Activated T-cell treated with anti-CD3 and anti-CD28 coated beads, Interleukin-2, amount 50 U/mL, for 24 hours (primary cell): Measurements from ENCODE around the gene NUDT9.

Source experiments
- DNase-seq: peaks from one replicate; pipeline ENCODE4 v3.0.0-alpha.2; 2020
- H3K27ac Mint-ChIP-seq: 2 replicates; pipeline ENCODE4 v1.8.0; 2020; ENCODE audit warnings: mild to moderate bottlenecking, mixed read lengths
- H3K27me3 Mint-ChIP-seq: 2 replicates; pipeline ENCODE4 v1.8.0; 2020; ENCODE audit warnings: mixed read lengths
- H3K36me3 Mint-ChIP-seq: 2 replicates; pipeline ENCODE4 v1.8.0; 2020; ENCODE audit warnings: low read depth, mixed read lengths
- H3K4me1 Mint-ChIP-seq: 2 replicates; pipeline ENCODE4 v1.8.0; 2020; ENCODE audit warnings: low read depth, mixed read lengths
- H3K4me3 Mint-ChIP-seq: 2 replicates; pipeline ENCODE4 v1.8.0; 2020; ENCODE audit warnings: mild to moderate bottlenecking, moderate library complexity, mixed read lengths
- H3K9me3 Mint-ChIP-seq: 2 replicates; pipeline ENCODE4 v1.8.0; 2020; ENCODE audit warnings: mixed read lengths

The NUDT9 gene

GRCh38 chr4:87498446-87498900, 76.1 kb downstream of the NUDT9 start:
- Mint-ChIP-seq H3K27ac (peak overlapping the region; percentile 14), H3K4me1 (peaks cover 18% of the 10 kb centered on the region), H3K27me3 (no peaks in the 10 kb centered on the region), H3K36me3 (no peaks in the 10 kb centered on the region), H3K9me3 (no peaks in the 10 kb centered on the region), H3K4me3 (no peak overlapping the region)
- DNase-seq: no peak

GRCh38 chr4:87499403-87500091, 77.2 kb downstream of the NUDT9 start:
- Mint-ChIP-seq H3K36me3 (no peaks in the 10 kb centered on the region), H3K27me3 (peaks cover 3% of the 10 kb centered on the region), H3K4me3 (no peak overlapping the region), H3K4me1 (peaks cover 18% of the 10 kb centered on the region), H3K27ac (no peak overlapping the region), H3K9me3 (no peaks in the 10 kb centered on the region)
- DNase-seq: no peak

DNA sequence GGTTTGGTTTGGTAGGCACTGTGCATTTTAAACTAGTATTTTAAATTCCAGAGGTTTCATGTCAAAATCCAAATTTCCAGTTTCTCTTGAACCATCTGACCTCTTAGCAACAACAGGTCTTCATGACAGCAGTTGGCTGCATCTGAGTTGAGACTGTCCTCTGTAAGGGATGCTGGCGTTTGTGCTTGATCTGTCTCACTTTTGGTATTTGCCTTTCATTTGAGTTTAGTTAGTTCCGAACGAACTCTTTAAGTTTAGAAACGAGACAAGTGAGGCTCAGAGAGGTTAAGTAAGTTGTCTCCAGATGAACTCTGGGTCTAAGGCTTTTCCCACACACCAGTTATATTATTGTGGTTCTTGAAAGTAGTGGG, 77.7 kb downstream of the NUDT9 start:
- Mint-ChIP-seq H3K36me3 (no peaks in the 10 kb centered on the region), H3K4me1 (peaks cover 18% of the 10 kb centered on the region), H3K27ac (peak overlapping the region; percentile 6), H3K9me3 (no peaks in the 10 kb centered on the region), H3K27me3 (peaks cover 3% of the 10 kb centered on the region), H3K4me3 (no peak overlapping the region)
- no peak for DNase-seq

DNA sequence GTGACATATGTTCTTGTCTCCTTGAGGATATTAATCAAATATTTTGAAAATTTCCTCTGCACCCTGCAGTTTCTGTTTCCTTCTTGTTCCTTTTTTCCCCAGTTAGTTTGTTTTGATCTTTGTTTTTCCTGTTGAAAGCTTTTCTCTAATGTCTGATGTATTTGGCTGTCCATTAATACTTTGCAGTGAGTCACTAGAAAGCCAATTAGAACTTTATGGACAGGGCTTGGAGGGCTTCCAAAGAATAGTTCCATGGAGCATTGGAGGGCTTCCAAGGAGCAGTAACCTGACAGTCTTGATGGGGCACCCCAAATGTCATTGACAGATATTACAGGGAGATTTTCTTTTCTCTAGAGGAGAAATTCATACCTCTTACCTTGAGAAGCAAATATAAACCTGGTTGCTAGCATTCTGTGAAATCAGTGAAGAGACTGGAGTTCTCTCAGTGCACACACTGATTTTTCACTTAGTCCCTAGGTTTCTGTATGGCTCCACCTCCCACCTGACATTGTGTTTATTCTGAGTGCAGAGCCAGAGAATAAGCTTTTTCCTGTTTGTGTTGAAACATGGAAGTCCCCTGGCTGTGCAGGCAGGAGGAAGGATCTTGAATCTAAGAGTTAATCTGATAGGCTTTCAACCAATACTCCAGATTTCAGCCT, 80.3 kb downstream of the NUDT9 start:
- Mint-ChIP-seq H3K36me3 (no peaks in the 10 kb centered on the region), H3K27me3 (peaks cover 3% of the 10 kb centered on the region), H3K27ac (no peak overlapping the region), H3K4me1 (peaks cover 18% of the 10 kb centered on the region), H3K9me3 (no peaks in the 10 kb centered on the region), H3K4me3 (no peak overlapping the region)
- DNase-seq: no peak

GRCh38 chr4:87505862-87506261, 83.5 kb downstream of the NUDT9 start:
- peaks cover 3% of the 10 kb centered on the region for H3K27me3 Mint-ChIP-seq
- H3K36me3 Mint-ChIP-seq: no peaks in the 10 kb centered on the region
- H3K9me3 Mint-ChIP-seq: no peaks in the 10 kb centered on the region
- no peak overlapping the region for H3K4me3 Mint-ChIP-seq
- H3K4me1 Mint-ChIP-seq: no peaks in the 10 kb centered on the region
- H3K27ac Mint-ChIP-seq: no peak overlapping the region
- no peak for DNase-seq

GRCh38 chr4:87506974-87507701, 84.8 kb downstream of the NUDT9 start:
- H3K4me1 Mint-ChIP-seq: no peaks in the 10 kb centered on the region
- DNase-seq: no peak
- H3K27ac Mint-ChIP-seq: no peak overlapping the region
- no peaks in the 10 kb centered on the region for H3K36me3 Mint-ChIP-seq
- H3K9me3 Mint-ChIP-seq: no peaks in the 10 kb centered on the region
- peaks cover 3% of the 10 kb centered on the region for H3K27me3 Mint-ChIP-seq
- no peak overlapping the region for H3K4me3 Mint-ChIP-seq
